Osteoblast (primary cell): Measurements from ENCODE around the gene SLC39A10. TPM values are rescaled to one million over a fixed set of nuclear protein-coding genes. Genes with fewer than 3 reads are reported as not detected.

Experiments used
- DNase-seq: peaks from one replicate; pipeline ENCODE4 v3.0.0; 2011; ENCODE audit warnings: low spot score, mixed read lengths; ENCODE audit not compliant: insufficient read length; ENCODE audit errors: missing footprints
- H2AFZ ChIP-seq: 2 replicates; pipeline ENCODE4 v1.6.0; 2011; ENCODE audit warnings: mild to moderate bottlenecking, low read length
- H3K27ac ChIP-seq: 2 replicates; pipeline ENCODE4 v1.5.1; 2011; ENCODE audit warnings: mild to moderate bottlenecking, low read depth, low read length, moderate library complexity
- H3K27me3 ChIP-seq: 2 replicates; pipeline ENCODE4 v1.6.0; 2012; ENCODE audit warnings: mild to moderate bottlenecking, control low read depth, inconsistent platforms, low read length, moderate library complexity; ENCODE audit not compliant: insufficient read depth
- H3K36me3 ChIP-seq: 2 replicates; pipeline ENCODE4 v1.5.1; 2011; ENCODE audit warnings: mild to moderate bottlenecking, low read length, control low read depth, moderate library complexity; ENCODE audit not compliant: insufficient read depth
- H3K4me1 ChIP-seq: 2 replicates; pipeline ENCODE4 v1.5.1; 2011; ENCODE audit warnings: mild to moderate bottlenecking, low read length, control low read depth, moderate library complexity; ENCODE audit not compliant: insufficient read depth
- H3K4me2 ChIP-seq: 2 replicates; pipeline ENCODE4 v1.6.0; 2011; ENCODE audit warnings: mild to moderate bottlenecking, low read length; ENCODE audit not compliant: insufficient read depth
- H3K4me3 ChIP-seq: fragments of 200-600 bp; sonication (generic); 3 replicates; pipeline ENCODE4 v1.5.1; 2012; ENCODE audit warnings: mild to moderate bottlenecking, low read length, inconsistent platforms; ENCODE audit not compliant: insufficient read depth
- H3K79me2 ChIP-seq: 2 replicates; pipeline ENCODE4 v1.6.0; 2012; ENCODE audit warnings: mild to moderate bottlenecking, low read length, control low read depth, inconsistent platforms; ENCODE audit not compliant: insufficient read depth
- H3K9me3 ChIP-seq: 2 replicates; pipeline ENCODE4 v1.5.1; 2011; ENCODE audit warnings: low read depth, low read length, control low read depth
- H4K20me1 ChIP-seq: 2 replicates; pipeline ENCODE4 v1.6.0; 2012; ENCODE audit warnings: mild to moderate bottlenecking, low read length, control low read depth; ENCODE audit not compliant: insufficient read depth
- total RNA-seq: library from RNA; depleted of rRNA; stranded (reverse); fragments of >200 nt; gene quantifications from 2 replicates; pipeline ENCODE4 v1.2.3, GENCODE V29; 2012
- TF ChIP-seq, protein P1 (sequence below): IDR thresholded peaks from 2 replicates; pipeline ENCODE4 v1.5.1; 2011; ENCODE audit warnings: mild to moderate bottlenecking, low read depth, low read length, moderate library complexity; ENCODE audit errors: extremely low read depth

SLC39A10 gene
- total RNA-seq, 1 donor = 31.8 TPM

DNA sequence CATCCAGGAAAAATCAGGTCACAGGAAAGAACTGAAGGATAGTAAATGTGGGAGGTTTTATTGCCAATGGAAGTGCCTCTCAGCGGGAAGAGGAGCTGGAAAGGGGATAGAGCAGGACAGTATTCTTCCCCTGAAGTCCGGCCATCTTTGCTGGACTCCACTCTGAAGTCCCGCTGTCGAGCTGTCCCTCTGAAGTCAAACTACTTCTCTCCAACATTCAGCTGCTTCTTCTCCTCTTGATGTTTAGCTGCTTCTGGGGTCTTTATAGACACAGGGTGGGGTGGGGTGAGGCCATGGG, 23.5 kb upstream of the SLC39A10 start:
- no peak for DNase-seq
- TF ChIP-seq, protein P1, sequence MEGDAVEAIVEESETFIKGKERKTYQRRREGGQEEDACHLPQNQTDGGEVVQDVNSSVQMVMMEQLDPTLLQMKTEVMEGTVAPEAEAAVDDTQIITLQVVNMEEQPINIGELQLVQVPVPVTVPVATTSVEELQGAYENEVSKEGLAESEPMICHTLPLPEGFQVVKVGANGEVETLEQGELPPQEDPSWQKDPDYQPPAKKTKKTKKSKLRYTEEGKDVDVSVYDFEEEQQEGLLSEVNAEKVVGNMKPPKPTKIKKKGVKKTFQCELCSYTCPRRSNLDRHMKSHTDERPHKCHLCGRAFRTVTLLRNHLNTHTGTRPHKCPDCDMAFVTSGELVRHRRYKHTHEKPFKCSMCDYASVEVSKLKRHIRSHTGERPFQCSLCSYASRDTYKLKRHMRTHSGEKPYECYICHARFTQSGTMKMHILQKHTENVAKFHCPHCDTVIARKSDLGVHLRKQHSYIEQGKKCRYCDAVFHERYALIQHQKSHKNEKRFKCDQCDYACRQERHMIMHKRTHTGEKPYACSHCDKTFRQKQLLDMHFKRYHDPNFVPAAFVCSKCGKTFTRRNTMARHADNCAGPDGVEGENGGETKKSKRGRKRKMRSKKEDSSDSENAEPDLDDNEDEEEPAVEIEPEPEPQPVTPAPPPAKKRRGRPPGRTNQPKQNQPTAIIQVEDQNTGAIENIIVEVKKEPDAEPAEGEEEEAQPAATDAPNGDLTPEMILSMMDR = no peak
- no peaks in the 10 kb centered on the region for H3K36me3 ChIP-seq
- no peak overlapping the region for H3K27ac ChIP-seq
- no peak overlapping the region for H3K4me3 ChIP-seq
- H3K4me2 ChIP-seq = no peak overlapping the region
- H4K20me1 ChIP-seq = no peaks in the 10 kb centered on the region
- no peaks in the 10 kb centered on the region for H3K4me1 ChIP-seq
- no peak overlapping the region for H2AFZ ChIP-seq
- no peaks in the 10 kb centered on the region for H3K27me3 ChIP-seq
- H3K9me3 ChIP-seq = no peaks in the 10 kb centered on the region
- H3K79me2 ChIP-seq = no peaks in the 10 kb centered on the region

DNA sequence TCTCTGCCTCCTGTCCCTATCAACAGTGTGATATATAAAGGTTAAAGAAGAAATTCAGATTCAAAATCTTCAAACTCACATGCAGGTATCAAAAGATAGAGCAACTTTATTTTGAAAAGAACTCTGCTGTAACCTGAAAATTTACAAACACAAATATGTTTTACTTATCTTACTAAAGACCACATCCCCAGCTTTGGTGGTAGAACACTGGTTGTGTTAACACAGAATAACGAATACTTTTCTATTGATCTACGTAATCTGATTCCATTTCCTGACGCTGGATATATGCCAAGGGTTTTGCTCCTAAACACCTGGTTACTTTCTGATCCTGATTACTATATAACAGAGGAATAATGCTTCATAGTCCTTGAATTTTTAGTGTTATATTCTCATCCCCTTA, 23.1 kb upstream of the SLC39A10 start:
- H3K36me3 ChIP-seq = no peaks in the 10 kb centered on the region
- no peak for DNase-seq
- no peak overlapping the region for H3K4me2 ChIP-seq
- no peak overlapping the region for H2AFZ ChIP-seq
- no peaks in the 10 kb centered on the region for H3K79me2 ChIP-seq
- no peaks in the 10 kb centered on the region for H3K9me3 ChIP-seq
- no peak overlapping the region for H3K4me3 ChIP-seq
- H4K20me1 ChIP-seq = no peaks in the 10 kb centered on the region
- H3K4me1 ChIP-seq = no peaks in the 10 kb centered on the region
- no peaks in the 10 kb centered on the region for H3K27me3 ChIP-seq
- no peak overlapping the region for H3K27ac ChIP-seq
- TF ChIP-seq, protein P1 = no peak

DNA sequence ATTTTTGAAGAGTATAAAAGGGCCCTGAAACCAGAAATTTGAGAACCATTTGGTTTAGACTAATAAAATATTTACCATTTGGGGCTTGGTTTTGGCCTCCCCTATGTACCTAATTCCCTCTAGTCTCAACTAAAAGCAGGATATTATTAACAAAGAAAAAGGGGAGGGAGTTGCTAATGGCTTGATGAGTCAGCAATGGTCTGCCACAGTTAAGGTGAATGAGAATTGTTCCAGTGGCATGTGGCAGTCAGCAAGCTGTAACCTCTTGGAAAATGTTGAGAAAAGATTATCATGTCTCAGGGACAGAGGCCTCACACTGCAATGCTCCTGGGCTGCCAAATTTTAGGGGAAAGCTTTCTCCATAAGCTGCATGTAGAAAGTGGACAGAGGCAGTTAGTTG, 20.1 kb upstream of the SLC39A10 start:
- H3K27ac ChIP-seq = no peak overlapping the region
- TF ChIP-seq, protein P1 = no peak
- H3K4me3 ChIP-seq = no peak overlapping the region

DNA sequence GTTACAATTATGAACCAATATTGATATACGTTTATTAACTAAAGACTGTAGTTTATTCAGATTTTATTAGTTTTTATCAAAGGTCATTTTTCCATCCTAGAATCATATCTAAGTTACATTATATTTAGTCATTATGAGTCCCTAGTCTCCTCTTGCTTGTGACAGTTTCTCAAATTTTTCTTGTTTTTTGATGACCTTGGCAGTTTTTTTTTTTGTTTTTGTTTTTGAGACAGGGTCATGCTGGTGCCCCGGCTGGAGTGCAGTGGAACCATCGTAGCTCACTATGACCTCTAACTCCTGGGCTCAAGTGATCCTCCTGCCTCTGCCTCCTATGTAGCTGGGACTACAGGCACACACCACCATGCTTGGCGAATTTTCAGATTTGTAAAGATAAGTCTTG, 18.3 kb upstream of the SLC39A10 start:
- Histone ChIP-seq H3K9me3 (no peaks in the 10 kb centered on the region), H3K27ac (no peak overlapping the region), H3K4me1 (no peaks in the 10 kb centered on the region)

More for the DNA sequence above, 20.1 kb upstream of the SLC39A10 start:
- Histone ChIP-seq H4K20me1 (no peaks in the 10 kb centered on the region), H3K79me2 (no peaks in the 10 kb centered on the region), H3K36me3 (no peaks in the 10 kb centered on the region), H3K27me3 (no peaks in the 10 kb centered on the region), H3K4me1 (no peaks in the 10 kb centered on the region), H3K9me3 (no peaks in the 10 kb centered on the region), H3K4me2 (no peak overlapping the region), H2AFZ (no peak overlapping the region)
- DNase-seq = no peak

More for the DNA sequence above, 18.3 kb upstream of the SLC39A10 start:
- no peak for DNase-seq
- TF ChIP-seq, protein P1 = no peak
- no peak overlapping the region for H3K4me3 ChIP-seq
- no peaks in the 10 kb centered on the region for H3K36me3 ChIP-seq
- no peaks in the 10 kb centered on the region for H3K79me2 ChIP-seq
- no peaks in the 10 kb centered on the region for H3K27me3 ChIP-seq
- H2AFZ ChIP-seq = no peak overlapping the region
- H4K20me1 ChIP-seq = no peaks in the 10 kb centered on the region
- no peak overlapping the region for H3K4me2 ChIP-seq
